Measurements from ENCODE around the gene PCDHGA6.

GRCh38 chr5:141351591-141351990, 22.1 kb upstream of the PCDHGA6 start:
- TF ChIP-seq TAF1 (IDR thresholded peaks at IDR 0.05; ENCODE audit: low read depth, low read length), result no peak
- TF ChIP-seq POLR2A (IDR thresholded peaks at IDR 0.05; ENCODE audit: low read depth, low read length), result no peak
- TF ChIP-seq POLR2AphosphoS5 (IDR thresholded peaks at IDR 0.05; ENCODE audit: low read depth, low read length), result no peak

Data from GM12891 (cell line).